DMS114 treated with DMSO at 0.1 percent for 48 hours (cell line): Measurements from ENCODE around the gene GRAP.

ENCODE experiments used
- DNase-seq: peaks from one replicate; lab custom pipeline; 2025; ENCODE audit not compliant: unreplicated experiment; lab: John Stamatoyannopoulos, UW

The GRAP gene

GRCh38 chr17:19019041-19019941, 27.5 kb downstream of the GRAP start:
- no peak for DNase-seq

- DNase-seq = no peak
Observed at GRCh38 chr17:19018600-19018950, 28.2 kb downstream of the GRAP start.

- no peak for DNase-seq
Observed at GRCh38 chr17:19017804-19018599, 28.8 kb downstream of the GRAP start.

GRCh38 chr17:19017401-19017800, 29.4 kb downstream of the GRAP start:
- no peak for DNase-seq

- DNase-seq = no peak
Observed at GRCh38 chr17:19016881-19017280, 29.9 kb downstream of the GRAP start.

GRCh38 chr17:19016297-19016696, 30.5 kb downstream of the GRAP start:
- no peak for DNase-seq

GRCh38 chr17:19015428-19015827, 31.3 kb downstream of the GRAP start:
- DNase-seq = no peak

- no peak for DNase-seq
Observed at GRCh38 chr17:19014628-19015215, 32.0 kb downstream of the GRAP start.

- no peak for DNase-seq
Observed at GRCh38 chr17:19013806-19014627, 32.7 kb downstream of the GRAP start.

- no peak for DNase-seq
Observed at GRCh38 chr17:19013226-19013625, 33.5 kb downstream of the GRAP start.

- DNase-seq = no peak
Observed at GRCh38 chr17:19012171-19013080, 34.3 kb downstream of the GRAP start.

- no peak for DNase-seq
Observed at GRCh38 chr17:19011581-19011980, 35.2 kb downstream of the GRAP start.

- DNase-seq = no peak
Observed at GRCh38 chr17:19010729-19011505, 35.8 kb downstream of the GRAP start.

GRCh38 chr17:19009970-19010369, 36.8 kb downstream of the GRAP start:
- no peak for DNase-seq

- no peak for DNase-seq
Observed at GRCh38 chr17:19006698-19007097, 40.1 kb downstream of the GRAP start.

- DNase-seq = no peak
Observed at GRCh38 chr17:19005789-19006430, 40.8 kb downstream of the GRAP start.

GRCh38 chr17:19005137-19005773, 41.5 kb downstream of the GRAP start:
- DNase-seq = no peak
